HG03175 (cell line): ENCODE measurements around the gene TASOR.
"Not testable (repeated sequence)": the region's sequence is repeated elsewhere in the genome, so short reads cannot be mapped to it uniquely, and the experiment has no call there.

ENCODE experiments used
- ATAC-seq: cut with Tn5 transposase; IDR thresholded peaks from one replicate; pipeline ENCODE4 v1.9.1; 2021; ENCODE audit warnings: mild to moderate bottlenecking, moderate library complexity; ENCODE audit not compliant: unreplicated experiment

TASOR gene

DNA sequence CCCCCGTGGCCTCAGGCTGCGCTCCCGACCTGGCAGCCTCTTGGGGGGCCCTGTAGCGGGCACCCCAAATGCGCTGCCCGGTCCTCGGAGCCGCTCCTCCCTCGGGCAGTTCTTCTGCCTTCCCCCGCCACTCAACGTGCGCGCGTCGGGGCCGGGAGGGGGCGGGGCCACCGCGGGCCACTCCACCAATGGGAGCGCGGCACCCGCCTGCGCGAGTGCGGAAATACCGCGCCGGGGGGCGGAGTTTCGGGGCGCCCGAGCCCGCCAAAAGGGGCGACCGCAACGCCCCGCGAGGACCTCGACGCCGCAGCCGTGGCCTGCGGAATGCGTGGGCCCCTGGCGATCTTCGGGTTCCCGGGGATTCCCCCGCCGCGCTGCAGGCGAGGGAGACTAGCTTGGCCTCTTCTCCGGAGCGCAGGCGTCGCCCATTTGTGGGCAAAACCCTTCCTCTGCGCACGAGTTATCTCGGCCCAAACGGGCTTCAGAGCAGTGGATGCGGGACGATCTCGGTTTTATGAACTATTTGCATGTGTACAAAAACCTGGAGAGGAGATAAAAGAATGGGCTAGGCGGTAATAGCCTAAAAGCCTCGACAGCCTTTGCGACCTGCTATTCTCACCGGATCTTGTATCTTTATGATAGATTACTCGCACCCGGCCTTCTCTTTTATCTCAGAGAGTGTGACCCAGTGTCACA, at the start of gene TASOR:
TASOR (minus strand) TSS at position 144 of the 696 bp plus-strand sequence. CDS start 259 bp downstream, outside the sequence.
- ATAC-seq = peak; percentile 80

DNA sequence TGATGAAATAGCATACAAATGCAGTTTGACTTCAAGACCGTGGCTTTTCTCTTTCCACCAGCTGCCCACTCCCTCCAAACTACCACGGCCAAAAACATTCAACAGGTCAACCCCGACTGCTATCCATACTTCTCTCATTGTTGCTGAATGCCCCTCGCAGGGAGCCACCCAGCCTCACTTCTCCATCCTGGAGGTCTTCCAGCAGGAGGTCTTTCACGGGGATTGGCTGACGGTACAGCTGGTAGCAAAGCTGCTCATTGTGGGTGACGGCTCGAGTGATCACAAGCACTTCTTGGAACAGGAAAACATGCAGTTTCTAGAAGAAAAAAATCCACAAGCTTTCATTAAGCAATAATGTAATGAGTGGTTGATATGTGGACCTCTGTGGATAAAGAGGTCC, 49.0 kb upstream of the TASOR start:
- no peak for ATAC-seq

DNA sequence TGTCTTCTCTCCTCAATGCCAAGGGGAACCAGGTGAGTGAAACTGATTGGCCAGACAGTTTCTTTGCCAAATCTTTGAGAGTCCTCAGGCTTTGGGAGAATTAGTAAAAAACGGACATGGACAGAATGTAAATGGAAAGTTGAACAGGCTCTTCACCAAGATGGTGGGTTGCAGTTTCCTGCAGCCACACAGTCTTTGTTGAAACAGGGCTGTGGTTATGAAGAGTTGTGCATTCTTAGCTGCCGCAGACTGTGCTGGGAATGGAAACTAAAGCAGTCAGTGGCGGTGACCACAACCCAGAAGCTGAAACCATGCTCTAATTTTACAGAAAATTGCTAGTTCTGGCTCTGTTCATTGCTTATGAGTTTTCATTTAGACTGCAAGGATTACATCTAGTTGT, 42.1 kb upstream of the TASOR start:
- peak; percentile 95 for ATAC-seq

- no peak for ATAC-seq
Measured at GRCh38 chr3:56724676-56725075, 41.6 kb upstream of the TASOR start.

GRCh38 chr3:56720849-56721248, 37.8 kb upstream of the TASOR start:
- ATAC-seq = no peak

- ATAC-seq = not testable (repeated sequence)
Measured at GRCh38 chr3:56718809-56719208, 35.7 kb upstream of the TASOR start.

DNA sequence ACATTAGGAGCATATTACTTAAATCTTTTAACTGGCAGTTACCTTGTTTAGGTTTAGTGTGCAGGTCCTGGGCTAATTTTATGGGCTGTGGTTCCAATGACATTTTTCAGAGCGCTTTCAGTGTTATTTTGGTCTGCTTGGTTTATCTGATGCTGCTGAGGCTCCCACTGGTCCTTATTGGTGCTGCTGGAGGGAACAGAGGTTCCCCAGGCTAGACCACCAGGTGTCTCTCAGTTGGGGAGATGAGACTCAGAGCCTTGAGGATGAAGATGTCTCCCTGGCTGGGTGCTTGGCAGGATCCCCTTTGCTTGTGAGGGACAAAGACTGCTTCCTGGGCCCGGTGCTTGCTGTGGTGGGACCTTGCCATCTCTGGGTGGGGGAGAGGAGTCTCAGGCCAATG, 28.3 kb upstream of the TASOR start:
- ATAC-seq = no peak

DNA sequence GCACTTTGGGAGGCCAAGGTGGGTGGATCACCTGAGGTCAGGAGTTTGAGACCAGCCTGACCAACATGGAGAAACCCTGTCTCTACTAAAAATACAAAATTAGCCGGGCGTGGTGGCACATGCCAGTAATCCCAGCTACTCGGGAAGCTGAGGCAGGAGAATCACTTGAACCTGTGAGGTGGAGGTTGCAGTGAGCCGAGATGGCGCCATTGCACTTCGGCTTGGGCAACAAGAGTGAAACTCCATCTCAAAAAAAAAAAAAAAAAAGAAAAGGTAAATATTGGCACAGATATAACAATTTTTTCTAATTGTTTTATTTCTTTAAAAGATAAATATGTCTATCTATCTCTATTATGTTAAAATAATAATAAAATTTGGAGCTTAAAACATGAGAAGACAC, 24.3 kb upstream of the TASOR start:
- ATAC-seq = not testable (repeated sequence)

- no peak for ATAC-seq
Measured at GRCh38 chr3:56706629-56707028, 23.6 kb upstream of the TASOR start.

- ATAC-seq = no peak
Measured at GRCh38 chr3:56704706-56705105, 21.6 kb upstream of the TASOR start.

DNA sequence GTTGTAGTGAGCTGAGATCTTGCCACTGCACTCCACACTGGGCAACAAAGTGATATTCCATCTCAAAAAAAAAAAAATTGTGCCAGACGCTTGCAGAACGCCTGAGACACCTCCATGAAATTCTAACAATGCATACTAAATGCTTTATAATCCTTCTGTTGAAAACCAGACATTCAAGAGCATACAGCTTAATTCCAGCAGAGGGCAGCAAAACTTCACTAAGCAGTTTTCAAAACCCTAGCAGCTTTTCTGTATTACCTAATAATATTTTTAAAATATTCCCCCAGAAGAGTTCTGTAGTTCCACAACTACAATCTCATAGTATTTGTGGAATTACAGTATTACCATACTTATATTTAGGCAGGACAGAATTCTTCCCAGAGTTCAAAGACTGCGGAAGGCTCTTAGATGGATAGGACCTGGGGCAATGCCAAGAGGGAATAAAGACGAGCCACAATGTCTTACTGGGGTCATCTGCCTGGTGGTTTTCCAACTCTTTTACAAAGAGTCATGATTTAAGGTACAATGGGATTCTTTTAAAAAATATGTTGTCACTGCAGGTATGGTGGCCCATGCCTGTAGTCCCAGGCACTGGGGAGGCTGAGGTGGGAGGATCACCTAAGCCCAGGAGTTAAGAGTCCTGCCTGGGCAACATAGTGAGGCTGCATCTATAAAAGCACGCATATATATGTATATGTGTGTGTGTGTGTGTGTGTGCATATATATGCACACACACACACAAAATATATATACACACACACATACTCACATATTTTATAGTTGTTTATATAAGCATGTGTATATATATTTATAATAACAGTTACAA, 19.6 kb upstream of the TASOR start:
- no peak for ATAC-seq

DNA sequence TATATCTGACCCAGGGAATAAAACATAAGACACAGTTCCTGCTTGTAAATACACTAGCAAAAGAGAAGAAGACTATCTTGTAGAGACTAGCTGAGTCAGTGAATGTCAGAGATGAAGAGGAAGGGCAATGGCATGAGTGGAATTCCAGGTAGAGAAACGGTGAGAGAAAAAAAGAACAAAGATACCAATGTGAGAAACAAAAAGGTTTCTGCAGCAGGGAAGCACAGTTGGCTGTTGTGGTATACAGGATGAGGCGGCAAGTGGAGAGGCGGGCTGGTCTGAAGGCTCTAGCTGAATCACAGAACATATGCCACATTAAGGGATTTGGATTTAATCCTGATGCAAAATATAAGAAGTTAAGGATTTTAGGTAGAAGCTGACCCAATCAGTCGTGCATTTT, 17.1 kb upstream of the TASOR start:
- ATAC-seq = no peak

DNA sequence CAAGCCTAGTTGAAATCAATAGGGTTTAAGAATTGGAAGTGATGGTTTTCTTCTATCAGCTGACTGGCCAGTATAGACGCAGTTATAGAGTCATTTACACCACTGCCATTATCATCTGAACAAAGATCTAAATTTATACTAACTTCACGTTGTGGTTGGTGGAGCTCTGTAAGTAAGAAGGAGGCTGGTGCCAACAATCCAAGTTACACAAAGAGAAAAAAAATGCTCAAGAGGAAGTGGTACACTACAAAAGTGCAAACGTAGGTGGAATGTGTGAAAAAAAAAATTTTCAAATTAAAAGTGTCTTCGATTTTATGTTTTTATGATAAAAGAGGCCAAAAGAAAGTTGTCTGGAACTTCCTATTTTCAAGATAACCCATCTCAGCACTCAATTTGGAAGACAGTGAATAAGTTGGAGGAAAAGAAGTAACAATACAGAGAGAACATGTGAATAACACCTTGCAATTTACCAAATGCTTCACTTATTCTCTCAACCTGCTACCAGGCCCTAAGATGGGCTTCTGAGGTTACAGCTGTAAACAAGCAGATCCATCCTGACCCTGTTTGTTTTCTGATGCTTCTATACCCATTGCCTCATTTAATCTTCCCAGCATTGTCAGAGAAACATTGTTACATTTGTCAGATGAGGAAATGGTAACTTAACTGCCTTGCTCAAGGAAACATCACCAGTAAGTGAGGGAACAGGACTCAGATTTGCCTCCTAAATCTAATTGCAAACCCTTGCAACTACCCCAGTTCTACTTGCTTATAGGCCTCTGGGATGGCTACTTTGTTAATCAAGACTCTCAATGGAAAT, 12.0 kb upstream of the TASOR start:
- ATAC-seq = no peak

GRCh38 chr3:56693750-56694149, 10.7 kb upstream of the TASOR start:
- ATAC-seq = no peak

GRCh38 chr3:56692520-56693433, 9.7 kb upstream of the TASOR start:
- peak; percentile 66 for ATAC-seq

DNA sequence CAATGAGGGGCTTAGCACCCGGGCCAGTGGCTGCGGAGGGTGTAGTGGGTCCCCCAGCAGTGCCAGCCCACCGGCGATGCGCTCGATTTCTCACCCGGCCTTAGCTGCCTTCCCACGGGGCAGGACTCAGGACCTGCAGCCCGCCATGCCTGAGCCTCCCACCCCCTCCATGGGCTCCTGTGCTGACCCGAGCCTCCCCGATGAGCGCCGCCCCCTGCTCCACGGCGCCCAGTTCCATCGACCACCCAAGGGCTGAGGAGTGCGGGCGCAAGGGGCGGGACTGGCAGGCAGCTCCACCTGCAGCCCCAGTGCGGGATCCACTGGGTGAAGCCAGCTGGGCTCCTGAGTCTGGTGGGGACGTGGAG, 8.9 kb upstream of the TASOR start:
- ATAC-seq = not testable (repeated sequence)

- ATAC-seq = no peak
Measured at GRCh38 chr3:56691165-56692000, 8.3 kb upstream of the TASOR start.

DNA sequence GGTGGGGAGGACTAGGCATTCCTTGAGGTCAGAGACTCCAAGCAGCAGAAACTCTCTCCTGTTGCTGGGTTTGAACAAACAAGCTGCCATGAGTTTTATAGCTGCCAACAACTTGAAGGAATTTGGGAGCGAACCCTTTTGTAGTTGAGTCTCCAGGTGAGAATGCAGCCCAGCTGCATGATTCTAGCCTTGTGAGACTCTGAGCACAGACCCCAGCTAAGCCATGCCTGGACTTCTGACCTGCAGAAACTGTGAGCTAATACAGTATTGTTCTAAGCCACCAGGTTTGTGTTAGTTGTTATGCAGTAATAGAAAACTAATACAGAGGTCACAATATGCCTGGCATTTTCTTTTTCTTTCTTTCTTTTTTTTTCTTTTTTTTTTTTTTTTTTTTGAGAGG, 6.2 kb upstream of the TASOR start:
- no peak for ATAC-seq

- ATAC-seq = peak; percentile 69
Measured at GRCh38 chr3:56688191-56688590, 5.1 kb upstream of the TASOR start.

- no peak for ATAC-seq
Measured at GRCh38 chr3:56684029-56684428, 964 bp upstream of the TASOR start.
